HEK293T (cell line): ENCODE results near the gene FUBP3.

Experiments used
- ARNT ChIP-seq: fragments of 450-650 bp; IDR thresholded peaks from 2 replicates; pipeline ENCODE4 v1.6.1; 2017; ENCODE audit warnings: mild to moderate bottlenecking
- BHLHE40 ChIP-seq: fragments of 450-650 bp; IDR thresholded peaks from 2 replicates; pipeline ENCODE4 v1.6.1; 2016; ENCODE audit warnings: mild to moderate bottlenecking, moderate library complexity, borderline replicate concordance
- FOXK2 ChIP-seq: fragments of 450-650 bp; IDR thresholded peaks from 2 replicates; pipeline ENCODE4 v1.6.1; 2016; ENCODE audit warnings: mild to moderate bottlenecking
- FOXM1 ChIP-seq: fragments of 450-650 bp; IDR thresholded peaks from 2 replicates; pipeline ENCODE4 v1.6.1; 2017; ENCODE audit warnings: mild to moderate bottlenecking, borderline replicate concordance
- NFRKB ChIP-seq: fragments of 450-650 bp; IDR thresholded peaks from 2 replicates; pipeline ENCODE4 v1.6.1; 2016; ENCODE audit warnings: mild to moderate bottlenecking, moderate library complexity
- SUZ12 ChIP-seq: fragments of 450-650 bp; IDR thresholded peaks from 2 replicates; pipeline ENCODE4 v1.6.1; 2016; ENCODE audit warnings: mild to moderate bottlenecking

DNA sequence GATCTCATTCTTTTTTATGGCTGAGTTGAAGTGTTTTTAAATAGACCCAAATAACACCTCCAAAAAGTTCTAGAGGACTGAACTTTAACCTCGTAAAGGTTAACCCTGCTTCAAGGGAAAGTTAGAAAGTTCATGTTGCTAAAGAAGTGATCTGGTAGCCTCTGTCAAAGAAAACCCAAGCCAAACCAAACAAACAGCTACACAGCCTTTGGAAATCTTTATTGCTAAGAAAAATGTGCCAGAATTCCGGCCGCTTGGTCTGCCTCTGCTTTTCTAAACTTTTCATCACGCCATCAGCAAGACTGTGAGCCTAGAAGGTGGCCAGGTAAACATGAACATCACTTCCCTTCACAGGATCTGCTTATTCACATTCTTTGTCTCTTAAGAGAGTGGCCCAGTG is 17.9 kb downstream of the FUBP3 start:
- TF ChIP-seq BHLHE40 (no peak), NFRKB (no peak), FOXM1 (no peak), SUZ12 (no peak), FOXK2 (no peak), ARNT (no peak)
